GM19452 (cell line): ENCODE measurements around the gene OPRM1.
"Not testable (repeated sequence)": the region's sequence is repeated elsewhere in the genome, so short reads cannot be mapped to it uniquely, and the experiment has no call there.

Experiments used
- ATAC-seq: cut with Tn5 transposase; IDR thresholded peaks from one replicate; pipeline ENCODE4 v1.9.1; 2021; ENCODE audit not compliant: unreplicated experiment

The OPRM1 gene

DNA sequence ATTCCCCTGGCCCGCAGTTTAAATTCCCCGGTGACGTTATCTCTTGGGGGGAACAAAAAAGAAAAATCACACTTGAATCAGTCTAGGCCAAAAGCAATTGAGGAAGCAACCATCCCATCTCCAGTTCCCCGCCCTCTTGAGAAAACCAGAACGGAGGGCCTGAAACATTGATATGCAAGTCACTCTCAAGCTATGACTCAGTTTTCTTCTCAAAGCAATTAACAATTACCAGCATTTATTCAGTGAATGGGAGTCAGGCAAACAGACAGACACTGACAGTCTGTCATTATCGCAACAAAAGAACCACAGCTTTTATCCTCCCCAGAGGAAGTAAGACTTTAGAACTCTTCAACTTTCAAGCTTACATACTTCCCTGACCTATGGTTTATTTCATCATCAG lies 100.9 kb downstream of the OPRM1 start:
- no peak for ATAC-seq

DNA sequence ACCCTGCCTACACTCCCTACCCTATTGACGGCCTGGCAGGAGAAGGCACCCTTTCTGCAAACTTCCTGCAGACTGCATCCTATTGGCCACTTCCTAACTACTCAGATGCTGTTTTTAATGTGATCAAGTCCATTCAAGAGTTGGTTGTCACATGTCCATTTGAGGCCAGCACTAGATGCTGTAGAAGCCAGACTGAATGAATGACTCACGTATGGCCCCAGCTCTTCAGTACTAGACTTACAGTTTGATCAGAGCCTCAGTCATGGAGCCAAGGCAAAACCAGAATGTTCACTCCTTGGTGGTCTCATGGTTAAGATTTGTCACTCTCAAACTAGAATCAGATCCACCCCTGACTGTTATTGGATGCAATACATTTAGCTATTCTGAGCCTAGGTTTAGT lies 101.7 kb downstream of the OPRM1 start:
- ATAC-seq = no peak

- no peak for ATAC-seq
These were observed 104.7 kb downstream of the OPRM1 start for GRCh38 chr6:154143753-154144152.

DNA sequence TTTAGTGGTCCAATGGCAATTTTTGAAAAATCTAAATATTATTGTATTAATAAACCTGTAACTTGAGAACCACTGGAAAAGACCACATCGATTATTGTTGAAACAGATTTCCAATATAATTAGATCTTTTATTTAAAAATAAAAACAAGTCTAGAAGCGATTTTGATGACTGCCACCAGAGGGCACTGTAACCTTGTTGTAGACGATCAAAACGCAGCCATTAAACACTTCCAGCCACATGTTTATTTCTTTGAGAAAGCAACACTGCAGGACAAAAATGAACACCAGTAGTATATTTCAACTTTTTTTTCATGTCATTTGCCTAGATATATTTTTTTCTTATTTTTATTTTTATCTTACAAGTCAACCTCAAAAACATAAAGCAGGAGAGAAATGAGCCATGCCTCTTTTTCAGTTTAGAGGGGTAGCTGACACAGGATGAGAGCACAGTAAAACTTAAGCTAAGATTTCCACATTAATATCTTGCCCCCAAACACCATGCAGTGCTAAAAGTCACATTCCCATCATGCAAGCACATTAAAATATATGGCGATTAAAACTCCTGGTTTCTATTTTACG lies 115.4 kb downstream of the OPRM1 start:
- ATAC-seq = no peak

- peak; percentile 76 for ATAC-seq
These were observed 117.3 kb downstream of the OPRM1 start for GRCh38 chr6:154156135-154156896.

- peak; percentile 41 for ATAC-seq
These were observed 118.0 kb downstream of the OPRM1 start for GRCh38 chr6:154157082-154157481.

DNA sequence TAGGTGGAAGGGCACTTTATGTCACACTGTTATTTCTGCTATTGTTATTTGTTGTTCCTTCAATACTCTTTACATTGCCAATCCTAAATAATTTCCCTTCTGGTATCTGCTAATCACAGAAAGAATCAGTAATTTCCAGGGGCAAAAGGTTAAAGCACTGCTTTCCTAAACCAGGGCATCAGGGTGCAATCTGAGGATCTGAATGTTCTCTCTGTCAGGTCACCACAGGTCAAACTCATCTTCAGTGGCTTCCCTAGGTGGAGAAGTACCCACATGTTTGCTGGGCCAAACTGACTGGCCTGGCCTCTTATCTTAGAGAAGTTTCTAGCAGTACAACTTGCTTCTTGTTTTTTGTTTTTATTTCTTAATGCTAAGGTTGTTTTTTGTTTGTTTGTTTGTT lies 118.7 kb downstream of the OPRM1 start:
- no peak for ATAC-seq

- ATAC-seq = no peak
These were observed 120.1 kb downstream of the OPRM1 start for GRCh38 chr6:154159126-154159525.

DNA sequence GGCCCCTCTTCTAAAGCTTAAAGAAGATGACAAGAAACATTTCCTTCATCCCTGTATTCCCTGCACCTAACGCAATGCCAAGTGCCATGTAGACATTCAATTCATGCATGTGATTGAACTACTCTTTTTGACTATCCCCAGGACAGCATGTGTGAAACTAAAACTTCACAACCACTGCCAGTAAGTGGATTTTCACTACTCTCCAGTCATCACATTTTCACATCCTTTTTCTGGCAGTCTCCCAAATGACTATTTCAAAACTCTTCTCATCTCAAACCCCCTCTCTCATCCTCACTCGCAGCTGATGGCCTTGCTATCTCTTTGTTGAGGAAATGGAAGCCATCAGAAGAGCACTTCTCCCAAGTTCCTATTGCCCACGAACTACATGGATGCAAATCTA lies 122.6 kb downstream of the OPRM1 start:
- peak; percentile 72 for ATAC-seq

DNA sequence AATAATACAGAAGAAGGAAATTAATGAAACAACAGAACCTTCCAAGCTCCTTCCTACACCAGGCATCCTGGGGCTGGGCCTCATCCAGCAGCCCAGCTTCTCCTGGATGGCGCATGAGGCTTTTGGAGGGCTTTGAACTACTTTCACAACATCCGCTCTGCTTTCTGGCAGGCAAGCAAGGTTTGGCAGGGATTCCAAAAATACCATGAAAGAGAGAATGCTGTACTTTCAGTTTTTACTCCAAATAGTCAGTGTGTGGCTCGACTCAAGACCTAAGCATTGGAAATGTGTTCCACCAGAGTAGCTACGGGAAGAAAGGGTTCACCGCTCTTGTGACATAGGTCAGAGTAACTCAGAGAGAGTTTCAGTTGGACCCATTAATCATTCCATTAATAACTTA lies 125.4 kb downstream of the OPRM1 start:
- no peak for ATAC-seq

DNA sequence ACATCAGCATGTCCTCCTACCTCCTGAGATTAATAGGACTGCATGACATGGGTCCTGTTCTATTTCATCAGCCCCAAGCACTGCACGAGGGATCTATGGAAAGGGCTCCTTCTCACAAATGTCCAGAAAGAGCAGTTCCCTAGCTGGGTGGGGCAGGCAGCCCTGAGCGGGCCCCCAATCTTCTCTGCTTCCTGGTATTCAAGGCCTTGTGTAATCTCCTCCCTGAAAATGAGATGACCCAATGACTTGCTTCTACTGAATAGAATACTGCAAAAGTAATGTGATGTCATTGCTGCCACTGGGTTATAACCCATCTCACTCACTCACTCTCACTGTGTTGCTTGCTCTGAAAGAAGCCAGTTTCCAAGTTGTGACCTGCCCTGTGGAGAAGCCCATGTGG lies 126.4 kb downstream of the OPRM1 start:
- ATAC-seq = no peak

DNA sequence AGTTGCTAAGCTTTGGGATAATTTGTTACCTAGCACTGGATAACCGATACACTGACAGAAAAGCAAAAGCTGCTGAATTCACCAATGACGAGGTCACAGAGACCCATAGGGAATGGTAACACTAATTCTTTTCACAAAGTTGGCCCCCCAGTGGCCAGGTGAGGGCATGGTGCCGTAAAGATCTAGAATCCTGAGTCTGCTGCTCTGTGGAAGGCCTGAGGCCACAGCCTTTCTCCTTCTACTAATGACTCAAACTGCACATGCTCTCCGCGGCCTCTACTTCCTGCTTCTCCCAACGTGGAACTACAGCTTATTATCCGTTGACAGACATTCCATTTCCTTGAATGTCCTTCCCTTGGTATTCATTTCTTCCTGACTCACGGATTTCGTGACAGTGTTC lies 127.1 kb downstream of the OPRM1 start:
- no peak for ATAC-seq

- no peak for ATAC-seq
These were observed 128.1 kb downstream of the OPRM1 start for GRCh38 chr6:154167126-154167525.

DNA sequence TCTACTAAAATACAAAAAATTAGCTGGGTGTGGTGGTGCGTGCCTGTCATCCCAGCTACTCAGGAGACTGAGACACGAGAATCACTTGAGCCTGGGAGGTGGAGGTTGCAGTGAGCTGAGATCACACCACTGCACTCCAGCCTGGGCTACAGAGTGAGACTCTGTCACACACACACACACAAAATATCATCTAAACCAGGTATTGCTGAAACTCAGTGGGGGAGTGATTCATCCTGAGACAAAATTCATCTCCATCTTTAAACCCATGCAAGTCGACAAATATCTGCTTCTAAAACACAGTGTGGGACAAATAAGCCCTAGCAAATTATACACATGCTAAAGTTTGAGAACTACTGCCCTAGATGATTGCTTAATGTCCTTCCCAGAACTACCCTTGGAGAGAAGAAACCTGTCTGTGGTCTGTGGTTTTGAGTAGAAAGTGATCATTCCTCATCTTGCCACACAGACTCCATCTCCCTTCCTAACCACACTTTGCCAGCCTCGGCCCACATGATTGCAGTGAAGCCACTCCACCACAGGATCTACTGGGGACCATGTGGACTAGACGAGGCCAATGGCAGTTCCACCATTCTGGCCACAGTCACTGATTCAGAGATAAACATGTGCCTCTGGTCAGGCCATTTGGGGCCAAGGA lies 130.3 kb downstream of the OPRM1 start:
- ATAC-seq = no peak

DNA sequence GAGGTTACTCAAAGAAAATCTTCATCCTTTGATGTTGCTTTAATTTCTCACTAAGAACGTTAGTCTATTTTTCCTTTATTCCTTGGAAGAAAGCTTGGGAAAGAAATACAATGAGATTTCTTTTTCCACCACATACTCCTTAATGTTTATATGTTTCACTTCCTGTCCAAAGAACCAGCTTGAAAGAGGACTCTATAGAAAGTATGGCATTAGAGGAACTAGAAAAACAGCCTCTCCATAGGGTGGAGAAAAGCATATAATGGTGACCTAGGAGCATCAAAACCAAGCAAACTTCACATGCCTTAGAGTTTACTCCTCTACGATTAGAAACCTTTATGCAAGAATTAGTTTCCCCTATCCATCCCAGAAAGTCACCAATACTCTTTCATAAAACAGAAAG lies 131.1 kb downstream of the OPRM1 start:
- no peak for ATAC-seq

GRCh38 chr6:154172393-154172792 lies 133.4 kb downstream of the OPRM1 start:
- not testable (repeated sequence) for ATAC-seq

DNA sequence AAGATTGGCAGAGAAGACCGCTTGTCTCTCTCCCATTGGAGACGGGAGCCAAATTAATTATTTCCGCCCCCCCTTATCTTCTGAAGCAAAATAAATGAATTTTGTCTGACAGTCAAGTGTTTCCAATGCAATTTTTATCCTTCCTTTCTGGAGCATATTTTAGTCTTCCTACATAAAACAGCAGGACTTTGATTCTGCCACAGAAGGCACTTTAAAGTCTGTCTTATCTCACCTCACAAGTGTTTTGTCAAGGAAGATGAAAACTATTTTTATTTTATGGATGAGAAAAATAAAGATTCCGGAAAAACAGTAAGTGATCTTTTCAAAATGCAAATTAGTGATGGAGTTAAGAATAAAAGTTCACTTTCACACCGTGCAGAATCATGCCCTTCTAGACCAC lies 140.4 kb downstream of the OPRM1 start:
- ATAC-seq = no peak

DNA sequence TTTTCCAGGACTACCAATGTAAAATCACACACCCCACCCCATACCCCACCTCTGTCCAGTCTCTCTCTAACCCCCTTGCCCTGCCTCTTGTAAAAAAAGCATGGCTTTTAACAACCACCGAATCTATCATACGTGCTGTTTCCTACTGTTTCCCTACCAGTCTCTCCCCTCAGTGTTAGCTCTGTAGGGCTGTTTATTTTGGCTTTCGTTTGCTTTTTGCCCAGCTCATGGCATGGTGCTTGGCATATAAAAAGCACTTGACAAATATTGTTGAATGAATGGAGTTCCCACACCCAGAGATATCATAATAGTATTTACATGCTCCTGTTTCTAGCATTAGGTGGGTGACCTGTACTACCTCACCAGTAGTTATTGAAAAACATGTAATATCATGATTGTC lies 148.2 kb downstream of the OPRM1 start:
- ATAC-seq = no peak

DNA sequence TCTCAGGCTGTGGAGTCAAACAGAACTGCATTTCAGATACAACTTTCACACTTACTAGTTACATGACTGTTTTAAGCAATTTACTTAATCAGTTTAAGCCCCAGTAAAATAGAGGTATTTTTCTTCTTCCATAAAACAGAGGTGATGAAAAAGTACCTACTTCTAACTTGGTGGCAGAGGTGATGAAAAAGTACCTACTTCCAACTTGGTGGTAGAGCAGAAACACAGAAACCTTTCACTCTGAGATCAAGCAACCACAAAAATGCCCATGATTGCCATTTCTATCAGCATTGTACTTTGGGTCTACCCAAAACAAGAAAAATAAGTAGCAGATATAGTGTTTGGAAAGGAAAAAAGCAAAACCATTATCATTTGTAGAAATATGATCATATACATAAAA lies 148.7 kb downstream of the OPRM1 start:
- no peak for ATAC-seq

DNA sequence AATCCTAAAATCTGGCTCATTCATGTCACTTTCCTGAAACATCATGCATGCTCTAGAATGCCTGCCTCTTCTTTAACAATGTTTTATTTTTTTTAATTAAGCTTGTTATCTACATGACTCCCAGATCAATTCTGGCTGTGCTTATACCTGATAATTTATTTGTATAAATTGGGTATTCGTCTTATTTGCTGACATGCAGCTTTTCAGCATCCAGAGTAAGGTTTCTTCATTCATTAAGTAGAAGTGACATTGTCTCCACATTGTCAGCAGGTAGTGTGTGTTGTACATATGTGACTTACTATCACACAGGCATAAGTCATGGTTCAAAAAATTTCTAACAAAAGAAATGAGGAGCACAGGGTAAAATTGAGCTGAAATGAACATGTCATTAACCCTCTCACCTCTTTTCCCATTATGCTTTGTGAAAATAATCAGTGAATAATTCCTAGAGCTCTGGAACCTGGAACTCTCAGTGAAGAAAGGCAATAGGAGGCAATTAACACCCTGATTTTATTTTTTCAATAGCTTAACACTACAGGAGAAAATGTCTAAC lies 157.4 kb downstream of the OPRM1 start:
- no peak for ATAC-seq

DNA sequence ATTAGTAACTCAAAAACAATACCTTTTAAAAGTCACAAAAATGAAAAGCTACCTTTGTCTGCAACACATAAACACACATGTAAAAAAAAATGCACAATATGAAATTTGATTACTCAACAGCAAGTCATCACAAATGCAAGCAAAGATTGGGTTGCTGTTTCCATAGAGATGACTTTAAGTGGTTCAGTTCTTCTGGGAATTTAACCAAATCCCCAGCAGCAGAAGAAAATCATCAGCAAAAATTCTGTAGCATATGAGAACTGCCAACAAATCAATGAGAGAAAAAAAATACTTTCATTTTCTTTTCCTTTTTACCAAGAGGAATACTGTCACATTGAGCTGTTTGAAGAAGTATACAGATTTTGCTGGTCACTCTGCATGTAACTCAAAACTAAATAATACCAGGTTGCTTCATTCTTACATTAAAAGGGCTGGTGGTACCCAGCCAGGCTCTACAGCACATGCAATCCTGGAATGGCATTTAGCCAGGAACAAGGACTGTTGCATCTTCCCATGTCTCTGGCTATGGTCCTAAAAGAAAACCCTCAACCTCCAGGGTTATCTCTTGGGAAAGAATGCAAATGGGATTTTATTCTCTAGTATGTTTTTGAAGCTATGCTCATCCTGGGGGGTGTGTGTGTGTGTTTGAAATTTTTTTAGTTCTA lies 158.3 kb downstream of the OPRM1 start:
- ATAC-seq = no peak

GRCh38 chr6:154201688-154202087 lies 162.6 kb downstream of the OPRM1 start:
- not testable (repeated sequence) for ATAC-seq
